HG02759 (cell line): Measurements from ENCODE around the gene CD300E.
"Not testable (repeated sequence)": the region's sequence is repeated elsewhere in the genome, so short reads cannot be mapped to it uniquely, and the experiment has no call there.

Experiments
- ATAC-seq: cut with Tn5 transposase; IDR thresholded peaks from one replicate; pipeline ENCODE4 v1.9.1; 2021; ENCODE audit warnings: mild to moderate bottlenecking, moderate library complexity; ENCODE audit not compliant: unreplicated experiment

Gene CD300E

GRCh38 chr17:74636541-74637085 is 13.1 kb upstream of the CD300E start:
- not testable (repeated sequence) for ATAC-seq

DNA sequence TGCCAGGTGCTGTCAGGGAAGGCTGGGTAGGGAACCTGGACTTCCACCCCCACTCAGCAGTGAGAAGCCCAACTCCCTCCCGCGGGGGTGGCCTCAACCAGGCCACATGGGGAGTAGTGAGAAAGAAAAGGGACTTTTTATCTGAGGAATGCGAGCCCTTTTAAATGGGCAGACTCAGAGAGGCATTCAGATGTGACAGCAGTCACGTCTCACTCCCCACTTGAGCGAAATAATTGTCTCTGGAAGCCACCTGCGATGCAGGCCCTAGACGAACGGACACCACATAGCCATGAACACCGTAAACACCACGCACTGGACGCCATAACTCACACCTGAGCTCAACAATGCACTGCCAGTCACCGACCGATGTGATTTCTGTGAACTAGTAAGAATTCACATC is 11.9 kb upstream of the CD300E start:
- ATAC-seq, result no peak

DNA sequence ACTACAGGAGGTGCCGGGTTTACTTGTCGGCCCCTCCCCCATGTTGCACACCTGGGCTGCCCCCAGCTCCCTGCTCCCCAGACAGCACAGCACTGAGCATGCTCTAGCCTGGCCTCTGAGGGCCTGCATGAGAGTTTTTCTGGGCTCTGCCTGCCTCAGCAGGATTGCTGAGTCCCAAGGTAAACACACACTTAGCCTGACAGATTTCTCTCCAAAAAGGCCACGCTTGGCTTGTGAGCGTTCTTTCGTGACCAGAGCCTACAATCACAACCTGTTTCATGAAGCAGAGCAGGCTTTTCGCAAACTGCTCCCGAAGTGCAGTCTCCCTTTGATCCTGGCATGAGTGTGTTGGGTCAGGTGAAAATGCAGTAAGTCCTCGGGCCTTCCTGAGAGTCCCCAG is 9.8 kb upstream of the CD300E start:
- no peak for ATAC-seq

DNA sequence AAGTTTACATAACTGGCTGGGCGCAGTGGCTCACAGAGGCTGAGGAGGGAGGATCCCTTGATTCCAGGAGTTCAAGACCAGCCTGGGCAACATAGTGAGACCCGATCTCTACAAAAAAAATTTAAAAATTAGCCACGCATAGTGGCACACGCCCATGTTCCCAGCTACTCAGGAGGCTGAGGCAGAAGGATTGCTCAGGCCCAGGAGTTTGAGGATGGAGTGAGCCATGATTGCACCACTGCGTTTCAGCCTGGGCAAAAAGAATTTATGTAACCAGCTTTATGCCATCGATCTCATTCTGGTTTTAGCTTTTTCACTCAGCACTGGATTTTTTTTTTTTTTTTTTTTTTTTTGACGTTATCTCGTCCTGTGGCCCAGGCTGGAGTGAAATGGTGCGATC is 9.1 kb upstream of the CD300E start:
- ATAC-seq, result no peak

DNA sequence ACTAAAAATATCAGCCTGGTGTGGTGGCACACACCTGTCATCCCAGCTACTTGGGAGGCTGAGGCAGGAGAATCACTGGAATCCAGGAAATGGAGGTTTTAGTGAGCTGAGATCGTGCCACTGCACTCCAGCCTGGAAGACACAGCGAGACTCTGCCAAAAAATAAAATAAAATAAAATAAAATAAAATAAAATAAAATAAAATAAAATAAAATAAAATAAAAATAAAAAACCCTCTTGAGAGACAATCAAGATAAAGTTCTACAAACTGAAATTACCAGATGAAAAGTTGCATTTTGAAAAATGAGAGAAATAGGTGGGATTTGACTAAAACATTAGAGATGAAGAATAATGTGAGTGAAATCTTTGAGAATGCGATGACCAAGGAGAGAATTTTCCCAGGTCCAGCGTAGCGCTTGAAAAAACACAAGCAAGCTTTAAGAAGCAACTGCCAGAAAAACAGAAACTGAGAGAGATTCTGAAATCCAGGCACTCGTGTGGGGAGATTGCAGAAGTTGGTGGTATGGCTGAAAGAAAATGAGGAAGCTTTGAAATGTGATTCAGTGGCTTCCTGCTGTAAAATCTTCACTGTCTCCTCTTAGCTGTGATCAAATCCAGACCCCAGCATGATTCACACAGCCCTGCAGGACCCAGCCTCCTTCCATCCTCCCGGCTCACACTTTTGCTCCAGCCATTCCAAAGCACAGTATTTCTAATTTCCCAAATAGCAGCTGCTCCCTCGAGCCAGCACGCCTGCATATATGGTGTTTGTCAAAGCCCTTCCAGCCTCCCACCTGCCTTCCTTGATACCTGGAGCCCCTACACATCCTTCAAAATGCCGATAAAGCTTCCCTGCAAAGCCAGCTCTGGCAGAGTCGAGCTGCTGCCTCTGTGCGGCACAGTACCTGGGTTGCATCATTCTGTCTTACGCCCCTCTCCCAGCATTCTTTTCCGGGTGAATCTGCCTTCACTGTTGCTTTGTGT is 8.2 kb upstream of the CD300E start:
- no peak for ATAC-seq

DNA sequence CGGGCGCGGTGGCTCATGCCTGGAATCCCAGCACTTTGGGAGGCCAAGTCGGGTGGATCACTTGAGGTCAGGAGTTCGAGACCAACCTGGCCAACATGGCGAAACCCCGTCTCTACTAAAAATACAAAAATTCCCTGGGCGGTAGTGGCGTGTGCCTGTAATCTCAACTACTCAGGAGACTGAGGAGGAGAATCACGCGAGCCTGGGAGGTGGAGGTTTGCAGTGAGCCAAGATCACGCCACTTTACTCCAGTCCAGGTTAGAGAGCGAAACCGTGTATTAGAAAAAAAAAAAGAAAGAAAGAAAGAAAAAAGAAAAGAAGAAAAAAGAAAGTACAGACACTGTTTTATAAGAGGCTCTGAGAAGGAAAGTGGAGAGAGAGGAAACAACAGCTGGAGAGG is 6.7 kb upstream of the CD300E start:
- ATAC-seq, result not testable (repeated sequence)

DNA sequence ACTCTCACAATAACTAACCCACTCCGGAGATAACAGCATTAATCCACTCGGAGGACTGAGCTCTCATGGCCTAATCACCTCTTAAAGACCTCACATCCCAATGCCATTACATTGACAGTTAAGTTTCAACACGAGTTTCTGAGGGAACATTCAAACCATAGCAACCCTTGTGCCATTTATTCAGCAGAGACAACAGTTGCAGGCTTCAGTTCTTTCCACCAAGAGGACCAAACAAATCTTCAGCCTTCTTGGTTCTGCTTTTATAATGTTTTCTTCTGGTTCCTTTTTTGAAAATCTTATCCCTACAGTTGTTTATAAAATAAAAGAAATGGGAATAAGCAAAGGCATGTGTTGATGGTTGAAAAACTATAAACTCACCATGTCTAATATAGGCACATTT is 2.1 kb upstream of the CD300E start:
- ATAC-seq, result no peak

GRCh38 chr17:74624131-74624530 is 593 bp upstream of the CD300E start:
- ATAC-seq, result no peak

- no peak for ATAC-seq
These were observed 4.4 kb downstream of the CD300E start for GRCh38 chr17:74619077-74619673.

DNA sequence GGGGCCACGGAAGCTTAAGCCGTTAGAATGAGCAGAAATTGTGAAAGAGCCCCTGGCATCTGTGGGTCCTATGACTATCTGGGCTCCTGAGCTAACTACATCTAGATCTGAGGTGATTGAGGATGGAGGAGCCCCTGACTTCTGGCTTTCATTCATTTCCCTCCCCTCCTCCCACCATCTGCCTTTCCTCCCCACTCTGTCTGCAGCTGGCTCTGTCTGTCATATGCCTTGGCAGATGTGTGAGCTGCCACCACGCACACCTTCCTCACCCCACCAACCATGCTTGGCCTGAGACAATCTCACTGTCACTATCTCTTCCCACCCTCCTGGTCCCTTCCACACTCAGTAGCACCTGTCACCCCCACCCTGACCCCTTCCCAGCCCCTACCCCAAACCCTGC is 5.1 kb downstream of the CD300E start:
- no peak for ATAC-seq

GRCh38 chr17:74616696-74617095 is 6.8 kb downstream of the CD300E start:
- ATAC-seq, result no peak

GRCh38 chr17:74612046-74612445 is 11.5 kb downstream of the CD300E start:
- ATAC-seq, result no peak

- ATAC-seq, result no peak
These were observed 13.4 kb downstream of the CD300E start for GRCh38 chr17:74610108-74610507.

DNA sequence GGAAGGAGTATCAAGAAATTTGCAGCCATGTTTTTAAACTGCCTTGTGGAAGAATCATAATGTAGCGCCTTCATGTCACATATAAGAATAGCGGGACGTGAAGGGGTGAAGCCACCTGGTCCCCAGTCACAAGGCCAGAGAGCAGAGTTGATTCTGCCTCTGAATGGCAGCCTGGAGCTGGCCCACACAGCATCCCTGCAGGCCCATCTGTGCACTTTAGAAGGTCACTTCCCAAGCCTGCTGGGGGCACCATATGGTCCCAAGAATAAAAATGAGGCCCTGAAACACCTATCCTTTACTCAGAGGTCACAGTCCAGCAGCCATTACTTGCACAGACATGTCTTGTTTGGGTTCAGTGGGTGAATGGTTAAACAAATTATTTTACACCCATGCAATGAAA is 15.0 kb downstream of the CD300E start:
- ATAC-seq, result no peak

GRCh38 chr17:74607221-74607620 is 16.3 kb downstream of the CD300E start:
- no peak for ATAC-seq

DNA sequence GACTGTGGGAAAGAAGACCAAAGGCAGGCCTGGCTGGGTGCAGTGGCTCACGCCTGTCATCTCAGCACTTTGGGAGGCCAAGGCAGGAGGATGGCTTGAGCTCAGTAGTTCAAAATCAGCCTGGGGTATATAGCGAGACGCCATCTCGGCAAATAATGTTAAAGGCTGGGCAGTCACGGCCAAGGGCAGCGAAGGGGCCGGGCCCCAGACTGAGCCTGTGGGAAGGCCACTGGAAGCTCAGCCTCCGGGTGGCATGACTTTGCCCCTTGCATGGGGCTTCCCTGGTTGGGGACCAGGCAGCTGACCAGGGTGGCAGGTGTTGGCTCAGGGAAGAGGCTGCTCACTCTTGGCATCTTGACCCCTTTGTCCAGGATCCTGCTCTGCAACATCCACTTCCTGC is 17.5 kb downstream of the CD300E start:
- no peak for ATAC-seq

- ATAC-seq, result no peak
These were observed 18.2 kb downstream of the CD300E start for GRCh38 chr17:74605361-74605760.

- ATAC-seq, result no peak
These were observed 18.8 kb downstream of the CD300E start for GRCh38 chr17:74604761-74605160.

GRCh38 chr17:74604200-74604599 is 19.3 kb downstream of the CD300E start:
- ATAC-seq, result no peak

DNA sequence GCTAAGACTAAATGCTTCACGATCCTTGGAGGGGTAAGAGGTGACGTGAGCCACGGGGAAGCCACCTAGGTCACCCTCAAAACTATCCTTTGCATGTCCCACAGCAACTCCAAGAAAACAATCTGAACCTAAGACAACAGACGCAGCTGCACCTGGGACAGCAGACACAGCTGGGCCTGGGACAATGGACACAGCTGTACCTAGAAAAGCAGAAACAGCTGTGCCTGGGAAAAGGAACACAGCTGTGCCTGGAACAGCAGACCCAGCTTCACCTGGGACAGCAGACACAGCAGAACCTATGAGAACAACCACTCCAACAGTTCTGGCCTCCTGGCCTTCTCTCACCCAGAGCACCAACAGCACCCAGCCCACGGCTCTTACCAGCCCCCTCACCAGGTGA is 19.8 kb downstream of the CD300E start:
- ATAC-seq, result no peak

DNA sequence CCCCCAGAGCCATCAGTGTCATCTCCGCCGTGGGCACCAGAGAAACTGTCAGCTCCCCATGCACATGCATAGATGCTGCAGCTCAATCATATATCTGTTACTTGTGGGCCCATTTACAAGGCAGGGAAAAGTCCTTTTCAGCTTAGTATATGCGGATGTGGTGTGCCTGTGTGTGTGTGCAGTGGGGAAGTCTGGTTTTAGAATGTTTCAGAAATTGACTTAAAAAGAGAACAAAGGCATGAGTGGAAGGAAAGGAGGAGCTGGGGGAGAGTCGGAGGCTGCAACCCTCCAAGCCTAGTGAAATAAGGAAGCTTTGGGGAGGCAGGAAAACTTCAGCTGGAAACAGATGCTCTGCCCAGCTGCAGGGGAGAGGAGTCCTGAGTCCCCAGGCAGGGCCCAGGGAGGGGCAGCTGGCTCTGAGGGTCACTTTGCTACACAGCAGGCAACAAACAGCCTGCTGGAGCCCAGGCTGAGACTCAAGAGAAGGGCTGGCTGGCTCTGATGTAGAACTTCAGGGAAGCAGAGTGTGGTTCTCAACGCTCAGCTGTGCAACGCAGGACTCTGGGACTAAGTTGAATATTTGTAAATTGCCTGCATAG is 20.4 kb downstream of the CD300E start:
- no peak for ATAC-seq
